ENCODE data around the gene MGP. TPM values are rescaled to one million over a fixed set of nuclear protein-coding genes. Genes with fewer than 3 reads are reported as not detected.
A peak's percentile ranks its signal among the peaks of the same experiment; 100 is the strongest.

Gene MGP
- total RNA-seq, 1 donor from 2014 or later = 41.1 TPM

DNA sequence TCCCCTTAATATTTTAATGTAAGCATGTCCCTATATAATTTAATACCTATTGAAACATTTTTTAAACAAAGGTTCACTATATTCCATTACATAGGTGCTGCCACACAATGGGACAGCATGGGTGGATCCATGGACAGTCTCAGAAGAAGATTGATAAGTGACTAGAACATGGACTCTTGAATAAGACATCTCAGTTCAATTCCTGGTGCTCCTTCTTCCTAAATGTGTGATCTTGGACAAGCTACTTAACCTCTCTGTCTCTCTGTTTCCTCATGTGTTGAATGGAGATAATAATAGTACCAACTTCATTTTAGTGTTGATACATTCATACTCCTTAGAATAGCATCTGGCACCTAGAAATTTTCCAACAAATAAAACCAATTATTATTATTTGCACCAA, 41.3 kb downstream of the MGP start:
- Mint-ChIP-seq H3K36me3 (peaks cover 5% of the 10 kb centered on the region), H3K9me3 (peaks cover 7% of the 10 kb centered on the region), H3K27me3 (peaks cover 17% of the 10 kb centered on the region), H3K27ac (no peak overlapping the region), H3K4me1 (ENCODE audit: unreplicated experiment) (peaks cover 10% of the 10 kb centered on the region), H3K4me3 (no peak overlapping the region)
- DNase-seq (ENCODE audit: extremely low spot score, unreplicated experiment) = no peak
- TF ChIP-seq, protein P1, sequence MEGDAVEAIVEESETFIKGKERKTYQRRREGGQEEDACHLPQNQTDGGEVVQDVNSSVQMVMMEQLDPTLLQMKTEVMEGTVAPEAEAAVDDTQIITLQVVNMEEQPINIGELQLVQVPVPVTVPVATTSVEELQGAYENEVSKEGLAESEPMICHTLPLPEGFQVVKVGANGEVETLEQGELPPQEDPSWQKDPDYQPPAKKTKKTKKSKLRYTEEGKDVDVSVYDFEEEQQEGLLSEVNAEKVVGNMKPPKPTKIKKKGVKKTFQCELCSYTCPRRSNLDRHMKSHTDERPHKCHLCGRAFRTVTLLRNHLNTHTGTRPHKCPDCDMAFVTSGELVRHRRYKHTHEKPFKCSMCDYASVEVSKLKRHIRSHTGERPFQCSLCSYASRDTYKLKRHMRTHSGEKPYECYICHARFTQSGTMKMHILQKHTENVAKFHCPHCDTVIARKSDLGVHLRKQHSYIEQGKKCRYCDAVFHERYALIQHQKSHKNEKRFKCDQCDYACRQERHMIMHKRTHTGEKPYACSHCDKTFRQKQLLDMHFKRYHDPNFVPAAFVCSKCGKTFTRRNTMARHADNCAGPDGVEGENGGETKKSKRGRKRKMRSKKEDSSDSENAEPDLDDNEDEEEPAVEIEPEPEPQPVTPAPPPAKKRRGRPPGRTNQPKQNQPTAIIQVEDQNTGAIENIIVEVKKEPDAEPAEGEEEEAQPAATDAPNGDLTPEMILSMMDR (conservative IDR thresholded peaks at IDR 0.05) = no peak

DNA sequence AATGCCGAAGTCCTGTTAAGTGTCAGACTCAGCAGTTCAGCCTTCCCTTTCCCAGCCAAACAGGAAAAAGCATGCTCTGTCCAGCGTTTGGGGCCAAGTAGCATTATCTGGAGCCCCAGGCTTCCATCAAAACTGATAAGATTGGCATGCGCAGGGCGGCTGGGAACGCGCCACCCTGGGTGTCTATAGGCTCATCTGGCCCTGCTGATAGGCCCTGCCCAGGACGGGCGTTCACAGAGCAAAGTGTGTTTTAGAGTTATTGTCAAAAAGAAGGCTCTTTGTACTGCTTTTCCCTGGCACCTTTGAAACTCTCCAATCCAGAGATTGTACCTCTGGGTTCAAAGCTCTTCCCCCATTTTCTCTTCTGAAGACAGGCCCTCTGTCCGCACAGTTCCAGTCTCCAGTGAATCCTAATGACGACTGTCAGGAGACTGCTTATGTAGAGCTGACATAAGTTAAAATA, 42.2 kb downstream of the MGP start, which contains the start of gene ART4:
ART4 (minus strand) TSS at position 102 of the 463 bp plus-strand sequence. CDS start 413 bp downstream, outside the sequence.
- TF ChIP-seq, protein P1 (conservative IDR thresholded peaks at IDR 0.05) = no peak
- peaks cover 13% of the 10 kb centered on the region for H3K27me3 Mint-ChIP-seq
- peaks cover 3% of the 10 kb centered on the region for H3K4me1 Mint-ChIP-seq (ENCODE audit: unreplicated experiment)
- no peak within 1 kb of the TSS for H3K27ac Mint-ChIP-seq
- H3K36me3 Mint-ChIP-seq = peaks cover 5% of the 10 kb centered on the region
- H3K9me3 Mint-ChIP-seq = peaks cover 10% of the 10 kb centered on the region
- no peak for DNase-seq (ENCODE audit: extremely low spot score, unreplicated experiment)
- H3K4me3 Mint-ChIP-seq = no peak within 1 kb of the TSS

DNA sequence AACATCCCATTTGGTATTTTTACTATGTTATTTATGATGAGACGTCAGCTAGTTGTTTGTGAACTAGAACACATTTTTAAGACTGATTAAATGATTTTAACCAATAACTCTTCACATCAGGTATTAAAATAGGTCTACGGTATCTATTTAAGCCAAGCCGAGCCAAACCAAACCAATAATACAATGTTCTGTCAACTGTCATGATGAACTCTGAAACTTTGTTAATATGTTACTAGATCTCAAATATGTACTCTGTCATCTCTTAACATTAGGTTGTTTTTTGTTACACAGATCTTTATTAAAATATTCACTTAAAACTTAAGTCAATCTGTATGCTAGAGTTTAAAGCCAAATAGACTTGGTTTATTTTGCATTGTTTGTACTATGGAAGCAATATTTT, 43.3 kb downstream of the MGP start:
- peaks cover 10% of the 10 kb centered on the region for H3K9me3 Mint-ChIP-seq
- no peaks in the 10 kb centered on the region for H3K4me1 Mint-ChIP-seq (ENCODE audit: unreplicated experiment)
- H3K4me3 Mint-ChIP-seq = no peak overlapping the region
- H3K36me3 Mint-ChIP-seq = peaks cover 5% of the 10 kb centered on the region
- DNase-seq (ENCODE audit: extremely low spot score, unreplicated experiment) = no peak
- TF ChIP-seq, protein P1 (conservative IDR thresholded peaks at IDR 0.05) = no peak
- H3K27ac Mint-ChIP-seq = no peak overlapping the region
- H3K27me3 Mint-ChIP-seq = peaks cover 5% of the 10 kb centered on the region

DNA sequence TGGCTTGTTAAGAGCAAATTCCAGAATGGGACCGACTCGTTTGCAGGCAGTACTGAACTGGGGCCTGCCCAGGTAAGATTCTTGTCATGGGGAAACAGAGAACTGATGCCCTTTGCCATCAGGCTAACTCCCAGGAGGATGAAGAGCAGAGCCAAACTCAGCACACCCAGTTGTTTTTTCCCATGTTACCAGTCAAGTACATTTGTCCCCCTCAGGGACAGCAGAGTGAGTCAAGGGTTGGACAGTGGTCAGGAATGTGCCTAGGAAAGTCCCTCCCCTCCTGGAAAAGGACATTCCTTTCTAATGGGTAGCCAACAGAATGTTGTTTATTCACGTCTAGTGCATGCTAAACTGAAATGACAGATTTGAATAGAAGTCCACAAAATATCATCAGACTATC, 43.9 kb downstream of the MGP start:
- Mint-ChIP-seq H3K27me3 (peaks cover 4% of the 10 kb centered on the region), H3K4me3 (peak overlapping the region; percentile 6), H3K4me1 (ENCODE audit: unreplicated experiment) (no peaks in the 10 kb centered on the region), H3K36me3 (peaks cover 5% of the 10 kb centered on the region), H3K9me3 (peaks cover 10% of the 10 kb centered on the region), H3K27ac (no peak overlapping the region)
- DNase-seq (ENCODE audit: extremely low spot score, unreplicated experiment) = no peak
- TF ChIP-seq, protein P1 (conservative IDR thresholded peaks at IDR 0.05) = no peak

DNA sequence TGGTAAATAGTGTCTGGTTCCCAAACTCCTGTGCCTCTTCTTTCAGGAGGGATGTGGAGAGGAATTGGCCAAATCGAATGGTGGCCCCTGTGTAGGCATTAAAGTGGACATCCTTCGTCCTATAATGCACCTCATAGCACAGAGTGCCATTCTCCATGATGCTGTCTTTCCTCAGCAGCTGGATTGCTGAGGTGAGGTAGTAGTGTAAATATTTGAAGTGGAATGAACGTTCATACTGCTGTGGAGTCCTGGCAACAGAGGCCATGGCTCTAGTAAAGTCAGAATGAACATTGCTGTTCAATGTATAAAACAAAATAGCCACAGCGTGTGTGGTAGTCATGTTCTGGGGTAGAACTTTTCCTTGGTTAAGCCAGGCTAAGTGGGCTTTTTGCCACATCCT, 45.0 kb downstream of the MGP start:
- DNase-seq (ENCODE audit: extremely low spot score, unreplicated experiment) = no peak
- peaks cover 5% of the 10 kb centered on the region for H3K36me3 Mint-ChIP-seq
- H3K9me3 Mint-ChIP-seq = peaks cover 10% of the 10 kb centered on the region
- TF ChIP-seq, protein P1 (conservative IDR thresholded peaks at IDR 0.05) = no peak
- H3K4me1 Mint-ChIP-seq (ENCODE audit: unreplicated experiment) = no peaks in the 10 kb centered on the region
- peak overlapping the region; percentile 8 for H3K4me3 Mint-ChIP-seq
- H3K27me3 Mint-ChIP-seq = peaks cover 4% of the 10 kb centered on the region
- H3K27ac Mint-ChIP-seq = peak overlapping the region; percentile 35

DNA sequence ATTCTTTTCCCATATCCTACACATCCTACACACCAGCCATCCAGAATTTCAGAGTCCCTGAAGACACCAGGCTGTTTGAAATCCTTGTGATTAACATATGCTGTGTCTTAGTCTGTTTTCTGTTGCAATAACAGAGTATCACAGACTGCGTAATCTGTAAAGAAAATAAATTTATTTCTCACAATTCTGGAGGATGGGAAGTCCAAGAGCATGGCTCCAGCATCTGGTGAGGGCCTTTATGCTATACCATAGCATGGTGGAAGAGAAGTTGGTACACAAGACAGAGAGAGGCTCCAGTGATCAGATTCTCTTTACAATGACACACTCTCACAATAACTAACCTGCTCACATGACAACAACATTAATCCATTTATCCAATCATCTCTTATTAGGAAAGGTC, 46.4 kb downstream of the MGP start:
- H3K36me3 Mint-ChIP-seq = peaks cover 5% of the 10 kb centered on the region
- no peaks in the 10 kb centered on the region for H3K4me1 Mint-ChIP-seq (ENCODE audit: unreplicated experiment)
- no peaks in the 10 kb centered on the region for H3K27me3 Mint-ChIP-seq
- TF ChIP-seq, protein P1 (conservative IDR thresholded peaks at IDR 0.05) = no peak
- no peak overlapping the region for H3K27ac Mint-ChIP-seq
- no peak overlapping the region for H3K4me3 Mint-ChIP-seq
- peaks cover 10% of the 10 kb centered on the region for H3K9me3 Mint-ChIP-seq
- no peak for DNase-seq (ENCODE audit: extremely low spot score, unreplicated experiment)

Measured in type B pancreatic cell (in vitro differentiated cells).